Hypothalamus (tissue), 51 donors: ENCODE data around the gene TOM1L2.
"Not testable (repeated sequence)": the region's sequence is repeated elsewhere in the genome, so short reads cannot be mapped to it uniquely, and the experiment has no call there.

ENCODE experiments used
- DNase-seq, 51 donors: peaks; one replicate each; lab custom pipeline; 2025; lab: John Stamatoyannopoulos, UW

The TOM1L2 gene

DNA sequence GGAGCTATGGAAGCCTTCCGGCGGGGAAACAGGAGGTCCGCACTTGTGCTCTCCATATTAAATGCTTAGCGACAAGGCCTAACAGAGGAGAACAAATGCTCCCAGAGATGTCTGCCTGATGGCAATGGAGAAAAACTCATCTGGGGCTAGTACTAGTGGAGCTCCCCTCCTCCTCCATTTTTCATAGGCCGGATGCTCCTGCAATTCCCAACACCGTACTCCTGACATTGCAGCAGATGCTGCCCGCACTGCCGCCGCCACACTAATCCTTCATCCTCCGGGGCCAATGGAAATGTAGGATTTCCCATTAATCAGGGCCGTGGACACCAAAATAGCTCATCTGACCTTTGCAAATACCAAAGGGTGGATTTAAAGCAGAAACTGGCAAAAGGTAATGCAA, 27.5 kb downstream of the TOM1L2 start:
- DNase-seq, result no peak

DNA sequence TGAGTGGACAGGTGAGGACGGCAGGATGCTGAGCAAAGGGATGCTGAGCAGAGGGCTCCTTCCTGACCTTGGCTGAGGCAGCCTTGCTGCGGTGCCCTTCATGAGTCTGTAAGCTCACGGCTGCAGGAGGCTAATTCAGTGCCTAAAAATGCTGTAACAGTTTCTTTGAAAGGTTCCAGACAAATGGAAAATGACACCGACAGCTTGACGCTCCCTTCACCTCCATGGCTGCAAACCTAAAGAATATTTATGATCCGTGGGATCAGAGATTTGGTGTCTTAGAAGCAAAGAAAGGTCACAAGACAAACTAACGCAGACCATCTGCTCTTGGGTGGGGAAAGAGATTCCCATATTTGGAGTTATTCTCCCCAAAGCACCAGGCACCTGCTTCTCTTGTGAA, 28.0 kb downstream of the TOM1L2 start:
- DNase-seq, result no peak

GRCh38 chr17:17943281-17943984, 28.8 kb downstream of the TOM1L2 start:
- DNase-seq, result no peak

- DNase-seq, result no peak
Measured at GRCh38 chr17:17942846-17943245, 29.4 kb downstream of the TOM1L2 start.

GRCh38 chr17:17941015-17941414, 31.2 kb downstream of the TOM1L2 start:
- DNase-seq, result no peak

GRCh38 chr17:17940441-17940911, 31.7 kb downstream of the TOM1L2 start:
- no peak for DNase-seq

GRCh38 chr17:17939941-17940340, 32.3 kb downstream of the TOM1L2 start:
- not testable (repeated sequence) for DNase-seq

DNA sequence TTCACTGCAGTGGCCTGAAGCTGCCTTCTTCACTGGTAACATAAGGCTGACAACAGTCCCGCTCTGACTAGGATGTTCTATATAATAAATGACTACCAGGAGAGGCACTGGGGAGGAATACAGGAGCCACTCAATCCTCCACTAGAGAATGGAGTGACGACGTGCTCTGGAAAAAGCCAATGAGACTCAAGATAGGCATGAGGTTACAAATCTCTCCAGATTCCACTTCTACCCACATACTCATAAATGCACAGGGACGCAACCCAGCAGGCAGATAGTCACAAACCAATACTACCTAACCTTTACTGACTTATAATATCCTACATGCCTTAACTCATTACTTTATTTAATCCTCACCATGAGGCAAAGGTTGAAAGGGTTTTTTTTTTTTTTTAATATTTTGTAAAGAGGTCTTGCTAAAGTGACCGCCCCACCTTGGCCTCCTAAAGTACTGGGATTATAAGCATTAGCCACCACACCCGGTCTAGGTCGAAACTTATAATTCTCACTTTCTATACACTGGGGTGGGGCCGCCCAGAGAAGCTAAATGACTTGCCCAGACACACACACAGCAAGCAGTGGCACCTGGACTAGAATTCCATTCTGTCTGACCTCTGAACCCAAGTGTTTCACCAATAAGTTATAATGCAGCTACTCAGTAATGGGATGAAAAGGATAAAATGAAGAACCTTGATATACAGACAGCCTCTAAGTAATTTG, 33.7 kb downstream of the TOM1L2 start:
- no peak for DNase-seq

- no peak for DNase-seq
Measured at GRCh38 chr17:17937958-17938357, 34.2 kb downstream of the TOM1L2 start.

- DNase-seq, result peak in 3 of 51 donors; percentile 35 to 52 (median 42)
Measured at GRCh38 chr17:17937201-17937853, 34.9 kb downstream of the TOM1L2 start.

- no peak for DNase-seq
Measured at GRCh38 chr17:17935321-17936271, 36.6 kb downstream of the TOM1L2 start.

- DNase-seq, result peak in 1 of 51 donors; percentile 20
Measured at GRCh38 chr17:17934806-17935205, 37.4 kb downstream of the TOM1L2 start.

DNA sequence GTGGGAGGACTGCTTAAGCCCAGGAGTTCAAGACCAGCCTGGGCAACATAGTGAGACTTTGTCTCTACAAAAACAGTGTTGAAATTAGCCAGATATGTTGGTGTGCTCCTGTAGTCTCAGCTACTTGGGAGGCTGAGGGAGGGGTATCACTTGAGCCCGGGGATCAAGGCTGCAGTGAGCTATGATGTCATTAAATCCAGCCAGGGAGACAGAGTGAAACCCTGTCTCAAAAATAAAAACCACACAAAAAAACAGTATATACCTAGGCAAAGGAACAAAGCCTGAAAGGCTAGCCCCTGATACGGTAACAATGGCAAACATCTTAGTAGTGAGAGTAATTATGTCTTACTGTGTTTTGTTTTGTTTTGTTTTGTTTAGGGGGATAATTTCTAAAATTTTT, 38.0 kb downstream of the TOM1L2 start:
- no peak for DNase-seq

DNA sequence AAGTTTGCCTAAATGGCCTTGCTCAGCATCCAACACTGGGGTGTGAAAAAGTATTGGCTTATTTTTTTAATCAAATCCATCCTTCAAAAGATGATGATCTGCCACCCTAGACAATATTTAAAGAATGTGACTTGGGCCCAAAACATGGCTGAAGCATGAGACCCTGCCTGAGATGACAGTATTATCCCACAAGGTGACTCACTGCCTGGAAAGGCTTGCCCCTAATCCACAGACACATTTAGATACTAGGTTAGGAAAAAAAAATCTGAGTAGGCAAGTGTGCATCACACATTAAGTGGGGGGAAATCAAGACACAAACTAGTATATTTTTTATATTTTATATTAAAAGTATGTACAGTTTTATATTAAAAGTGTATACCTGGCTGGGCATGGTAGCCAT, 38.4 kb downstream of the TOM1L2 start:
- DNase-seq, result no peak

DNA sequence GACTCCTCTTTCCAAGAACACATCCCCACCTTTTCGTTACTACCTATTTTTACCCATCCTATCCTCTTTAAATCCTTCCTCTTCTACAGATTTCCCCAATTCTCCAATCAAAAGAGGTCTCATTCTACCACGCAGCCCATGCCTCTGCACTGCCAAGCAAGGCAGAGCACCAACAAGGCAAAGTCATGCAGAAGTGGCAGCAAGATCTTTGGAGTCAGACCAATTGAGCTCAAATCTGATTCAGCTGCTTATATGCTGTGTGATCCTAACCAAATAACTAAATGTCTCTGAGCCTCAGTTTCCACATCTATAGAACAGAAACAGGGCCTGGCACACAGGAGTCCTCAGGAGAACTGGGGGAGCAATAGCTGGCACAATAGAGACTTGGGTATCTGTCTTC, 41.0 kb downstream of the TOM1L2 start:
- DNase-seq, result no peak

- no peak for DNase-seq
Measured at GRCh38 chr17:17930674-17931073, 41.5 kb downstream of the TOM1L2 start.

- no peak for DNase-seq
Measured at GRCh38 chr17:17929655-17930380, 42.4 kb downstream of the TOM1L2 start.

DNA sequence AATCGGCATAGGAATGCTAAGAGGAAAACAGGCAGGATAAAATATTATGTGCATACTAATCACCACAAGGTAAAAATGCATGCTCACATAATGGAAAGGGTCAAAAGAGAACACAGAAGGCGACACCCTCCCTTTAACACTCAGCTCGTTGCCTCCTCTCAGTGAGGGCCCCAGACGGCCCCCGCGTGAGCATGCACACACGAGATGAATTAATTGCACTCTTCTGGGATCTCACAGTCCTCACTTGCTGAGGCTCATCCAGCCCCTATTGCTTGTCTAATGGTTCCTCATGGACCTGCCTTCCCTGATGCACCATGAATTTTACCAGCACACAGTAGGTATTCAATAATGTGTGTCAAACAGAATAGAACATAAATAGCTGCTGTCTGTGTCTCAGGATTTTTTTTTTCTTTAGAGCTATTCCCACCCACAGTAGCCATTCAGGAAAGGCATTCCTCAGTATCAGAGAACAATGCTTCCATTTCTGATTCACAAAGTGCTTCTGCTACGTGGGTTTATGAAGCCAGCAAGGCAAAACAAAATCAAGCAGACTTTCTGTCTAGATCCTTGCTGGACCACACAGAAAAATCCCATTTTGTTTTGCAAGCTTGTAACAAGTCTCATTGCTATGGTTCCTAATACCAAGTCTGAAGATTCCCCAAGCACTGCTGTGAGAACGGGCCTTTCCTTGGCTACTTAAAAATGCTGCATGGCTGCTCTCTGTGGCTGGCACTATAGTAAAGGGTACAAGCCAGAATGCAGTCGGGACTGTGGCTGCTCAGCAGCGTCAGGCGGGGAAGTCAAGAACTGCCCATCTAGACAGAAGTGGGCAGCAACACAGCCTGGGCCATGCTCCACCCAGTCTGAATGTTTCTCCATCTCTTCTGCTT, 43.6 kb downstream of the TOM1L2 start:
- DNase-seq, result peak in 32 of 51 donors; percentile 23 to 83 (median 50)
